Panc1 (cell line): Measurements from ENCODE around the gene EGR1. TPM values are rescaled to one million over a fixed set of nuclear protein-coding genes. Genes with fewer than 3 reads are reported as not detected.

ENCODE experiments used
- ATAC-seq: fragments of 200-7000 bp; cut with Tn5 transposase; 2 replicates; pipeline ENCODE4 v1.9.1; 2020; ENCODE audit warnings: mild to moderate bottlenecking, moderate library complexity
- BruUV-seq: library from RNA; stranded (reverse); fragments of 400-500 nt; replicated peaks from 2 replicates; lab custom pipeline; 2021; lab: Mats Ljungman, UMichigan
- CTCF ChIA-PET: fragments of 300-600 bp; sonication (Branson Sonifier 250); formaldehyde crosslinking; loops from one replicate; lab custom pipeline; 2022; ENCODE audit warnings: antibody characterized with exemption; lab: Charles Lee
- POLR2A ChIA-PET: fragments of 300-600 bp; sonication (Branson Sonifier 250); formaldehyde crosslinking; loops from one replicate; lab custom pipeline; 2022; ENCODE audit warnings: antibody characterized with exemption; lab: Charles Lee
- DNase-seq: peaks from one replicate; pipeline ENCODE4 v3.0.0-alpha.2; 2010; ENCODE audit warnings: low read depth, low spot score
- H3K27ac ChIP-seq: 2 replicates; pipeline ENCODE4 v1.5.1; 2011; ENCODE audit warnings: mild to moderate bottlenecking, low read length, inconsistent platforms
- H3K27me3 ChIP-seq: fragments of 200-500 bp; sonication (Bioruptor generic); 2 replicates; pipeline ENCODE4 v1.6.0; 2014; ENCODE audit warnings: low read length, inconsistent platforms; ENCODE audit not compliant: control insufficient read depth, insufficient read depth
- H3K36me3 ChIP-seq: fragments of 200-500 bp; sonication (Bioruptor generic); 2 replicates; pipeline ENCODE4 v1.5.1; 2014; ENCODE audit warnings: inconsistent platforms, mild to moderate bottlenecking, low read length, moderate library complexity; ENCODE audit not compliant: control insufficient read depth, insufficient read depth
- H3K4me1 ChIP-seq: 2 replicates; pipeline ENCODE4 v1.5.1; 2011; ENCODE audit warnings: inconsistent platforms, mild to moderate bottlenecking, low read length, moderate library complexity; ENCODE audit not compliant: control insufficient read depth, insufficient read depth
- H3K4me3 ChIP-seq, 2 experiments: 2 replicates each; pipeline ENCODE4 v1.5.1; 2011 to 2012; ENCODE audit warnings: low read depth in 2 of 2, low read length in 2 of 2, mild to moderate bottlenecking in 2 of 2, inconsistent platforms in 1 of 2, moderate library complexity in 1 of 2
- H3K9me3 ChIP-seq: fragments of 200-500 bp; sonication (Bioruptor generic); 2 replicates; pipeline ENCODE4 v1.5.1; 2014; ENCODE audit warnings: low read depth, mild to moderate bottlenecking, inconsistent platforms, low read length, moderate library complexity; ENCODE audit not compliant: control insufficient read depth, insufficient read depth
- CTCF ChIP-seq: fragments of 450-650 bp; IDR thresholded peaks from 2 replicates; pipeline ENCODE4 v1.5.1; 2017; ENCODE audit warnings: mild to moderate bottlenecking
- POLR2AphosphoS5 ChIP-seq: IDR thresholded peaks from 2 replicates; pipeline ENCODE4 v1.6.1; 2012; ENCODE audit warnings: mild to moderate bottlenecking, low read depth, low read length, moderate library complexity
- REST ChIP-seq, 2 experiments: IDR thresholded peaks; 2 replicates each; pipeline ENCODE4 v1.6.1; 2011 to 2012; ENCODE audit warnings: low read depth in 2 of 2, control low read depth in 1 of 2, low read length in 1 of 2, mild to moderate bottlenecking in 1 of 2, moderate library complexity in 1 of 2; ENCODE audit not compliant: insufficient read depth in 1 of 2
- SIN3A ChIP-seq: IDR thresholded peaks from 2 replicates; pipeline ENCODE4 v1.6.1; 2012; ENCODE audit warnings: low read depth, mild to moderate bottlenecking, low read length, moderate library complexity, borderline replicate concordance; ENCODE audit not compliant: insufficient read depth
- TCF7L2 ChIP-seq: IDR thresholded peaks from 2 replicates; pipeline ENCODE4 v1.6.1; 2011; ENCODE audit warnings: mild to moderate bottlenecking, low read depth, low read length, inconsistent platforms
- in situ Hi-C: cut with HindIII; loops from 2 replicates; pipeline ENCODE4 v1.10.0; 2016; ENCODE audit warnings: low sequenced_read_pairs, low pct_unique_long_range_greater_than_20kb
- intact Hi-C: fragments of 100-400 bp; cut with micrococcal nuclease; formaldehyde crosslinking; loops from one replicate; pipeline ENCODE4 v1.10.0; 2022; ENCODE audit not compliant: unreplicated experiment
- total RNA-seq: library from RNA; stranded (reverse); gene quantifications from one replicate; pipeline ENCODE4 v1.2.1, GENCODE V29; 2021; ENCODE audit not compliant: unreplicated experiment

Gene EGR1
- total RNA-seq, 1 experiment from 2014 or later = 12.0 TPM

GRCh38 chr5:138515556-138516245 is 50.4 kb downstream of the EGR1 start:
- no TSS peak for BruUV-seq
- TF ChIP-seq SIN3A = no peak
- TF ChIP-seq CTCF = no peak
- TF ChIP-seq POLR2AphosphoS5 = no peak
- no peak for TF ChIP-seq REST (IDR thresholded peaks at IDR 0.05; ENCODE audit: insufficient read depth in 1 of 2, low read depth in 2 of 2, low read length in 1 of 2)
- no peak for TF ChIP-seq TCF7L2
- POLR2A ChIA-PET = no interaction called here
- Histone ChIP-seq H3K4me1 (no peaks in the 10 kb centered on the region), H3K36me3 (peaks cover 38% of the 10 kb centered on the region), H3K9me3 (no peaks in the 10 kb centered on the region), H3K27me3 (no peaks in the 10 kb centered on the region), H3K27ac (no peak overlapping the region), H3K4me3 (no peak overlapping the region)
- intact Hi-C loops = no loop called here
- CTCF ChIA-PET = no interaction called here
- ATAC-seq (no peak), DNase-seq (no peak)
- in situ Hi-C loops = no loop called here

- Histone ChIP-seq H3K27ac (no peak overlapping the region), H3K9me3 (no peaks in the 10 kb centered on the region), H3K4me3 (no peak overlapping the region), H3K4me1 (no peaks in the 10 kb centered on the region), H3K27me3 (no peaks in the 10 kb centered on the region), H3K36me3 (peaks cover 26% of the 10 kb centered on the region)
- intact Hi-C loops (no loop called here), in situ Hi-C loops (no loop called here)
- ATAC-seq (no peak), DNase-seq (no peak)
- no TSS peak for BruUV-seq
- ChIA-PET POLR2A (no interaction called here), CTCF (no interaction called here)
- no peak for TF ChIP-seq REST (IDR thresholded peaks at IDR 0.05; ENCODE audit: insufficient read depth in 1 of 2, low read depth in 2 of 2, low read length in 1 of 2)
- no peak for TF ChIP-seq POLR2AphosphoS5
- TF ChIP-seq SIN3A = no peak
- no peak for TF ChIP-seq CTCF
- no peak for TF ChIP-seq TCF7L2
Observed at GRCh38 chr5:138517437-138517836, 52.2 kb downstream of the EGR1 start.
